ENCODE results near the gene ATG2B.

Gene ATG2B

GRCh38 chr14:96246539-96246847, 116.6 kb downstream of the ATG2B start:
- POLR2A ChIA-PET: no interaction called here
- CTCF ChIA-PET: interaction anchor here (0.5 kb wide), 1 partner anchor 146 kb away, joined by 4 read pairs; no protein-coding TSS in a partner anchor
- Histone ChIP-seq H3K36me3 (ENCODE audit: control insufficient read depth in 2 of 2, insufficient read depth in 1 of 2, low read length in 2 of 2) (no peaks in the 10 kb centered on the region), H3K9me3 (ENCODE audit: control insufficient read depth, insufficient read depth, low read depth, low read length) (no peaks in the 10 kb centered on the region), H3K4me3 (ENCODE audit: low read depth, low read length) (no peak overlapping the region), H3K4me1 (ENCODE audit: control insufficient read depth, insufficient read depth, low read length) (no peaks in the 10 kb centered on the region), H3K27ac (ENCODE audit: extremely low read depth, low read depth, low read length) (no peak overlapping the region)
- TF ChIP-seq ZNF600 (tag by site-specific recombination; IDR thresholded peaks at IDR 0.05): peak; percentile 67
- TF ChIP-seq ZNF16 (tag by site-specific recombination; IDR thresholded peaks at IDR 0.05; ENCODE audit: low read depth): no peak
- no peak for TF ChIP-seq ZNF513 (tag by site-specific recombination; IDR thresholded peaks at IDR 0.05)
- no peak for TF ChIP-seq ZBTB44 (tag by site-specific recombination; IDR thresholded peaks at IDR 0.05)
- TF ChIP-seq SP7 (tag by site-specific recombination; IDR thresholded peaks at IDR 0.05): no peak
- 0 out of 2 replicates have a peak, but pooled peaks have one; percentile 12 for TF ChIP-seq INSM2 (tag by site-specific recombination; IDR thresholded peaks at IDR 0.05)
- TF ChIP-seq ZNF292 (tag by site-specific recombination; IDR thresholded peaks at IDR 0.05; ENCODE audit: borderline replicate concordance, low read depth): no peak
- TF ChIP-seq ZNF792 (tag by site-specific recombination; IDR thresholded peaks at IDR 0.05): no peak
- TF ChIP-seq ZNF692 (tag by site-specific recombination; IDR thresholded peaks at IDR 0.05): no peak
- TF ChIP-seq ATF2 (tag by site-specific recombination; IDR thresholded peaks at IDR 0.05; ENCODE audit: low read depth): peak; percentile 48; the same call in 1 of the 2 replicates
- no peak for TF ChIP-seq ZNF302 (tag by site-specific recombination; IDR thresholded peaks at IDR 0.05; ENCODE audit: low read depth)
- peak; percentile 44 for TF ChIP-seq ZNF629 (tag by site-specific recombination; IDR thresholded peaks at IDR 0.05)

GRCh38 chr14:96245710-96246538, 117.2 kb downstream of the ATG2B start:
- CTCF ChIA-PET: interaction anchor here (0.5 to 0.7 kb wide), 2 partner anchors 145 to 198 kb away, joined by 3 to 4 read pairs; no protein-coding TSS in a partner anchor
- H3K36me3 ChIP-seq (ENCODE audit: control insufficient read depth in 2 of 2, insufficient read depth in 1 of 2, low read length in 2 of 2): no peaks in the 10 kb centered on the region
- H3K9me3 ChIP-seq (ENCODE audit: control insufficient read depth, insufficient read depth, low read depth, low read length): no peaks in the 10 kb centered on the region
- H3K4me1 ChIP-seq (ENCODE audit: control insufficient read depth, insufficient read depth, low read length): no peaks in the 10 kb centered on the region
- no peak overlapping the region for H3K27ac ChIP-seq (ENCODE audit: extremely low read depth, low read depth, low read length)
- TF ChIP-seq ZNF37A (tag by site-specific recombination; IDR thresholded peaks at IDR 0.05): no peak
- TF ChIP-seq ZNF433 (tag by site-specific recombination; IDR thresholded peaks at IDR 0.05; ENCODE audit: low read depth): no peak
- TF ChIP-seq ZNF596 (tag by site-specific recombination; IDR thresholded peaks at IDR 0.05): no peak
- TF ChIP-seq ZNF132 (tag by site-specific recombination; IDR thresholded peaks at IDR 0.05; ENCODE audit: borderline replicate concordance): no peak
- TF ChIP-seq ZNF623 (tag by site-specific recombination; IDR thresholded peaks at IDR 0.05): no peak
- no peak for TF ChIP-seq HOXD13 (CRISPR knock-in tag; IDR thresholded peaks at IDR 0.05; ENCODE audit: borderline replicate concordance)
- peak; percentile 81 for TF ChIP-seq ZNF362 (tag by site-specific recombination; IDR thresholded peaks at IDR 0.05)
- no peak for TF ChIP-seq GFI1B (tag by site-specific recombination; IDR thresholded peaks at IDR 0.05)
- TF ChIP-seq YY1 (tag by site-specific recombination; IDR thresholded peaks at IDR 0.05): no peak
- TF ChIP-seq GLIS1 (tag by site-specific recombination; IDR thresholded peaks at IDR 0.05): 0 out of 2 replicates have a peak, but pooled peaks have one; percentile 18
- TF ChIP-seq ZNF513 (tag by site-specific recombination; IDR thresholded peaks at IDR 0.05): peak; percentile 86
- no peak for TF ChIP-seq ZNF76 (tag by site-specific recombination; IDR thresholded peaks at IDR 0.05; ENCODE audit: borderline replicate concordance, low read depth)
- no peak for TF ChIP-seq SCRT2 (tag by site-specific recombination; IDR thresholded peaks at IDR 0.05)
- no peak overlapping the region for H3K4me3 ChIP-seq (ENCODE audit: low read depth, low read length)
- POLR2A ChIA-PET: no interaction called here

All from HEK293 (cell line).